Keratinocyte (primary cell): ENCODE data around the gene CHRNA7.

Experiments used
- CTCF ChIP-seq, 3 experiments: IDR thresholded peaks in 1 of 3; conservative IDR thresholded peaks in 1 of 3; optimal IDR thresholded peaks in 1 of 3; 2 replicates in 2 of 3; 3 replicates in 1 of 3; pipeline versions ENCODE3 to v1.5.1; 2011; ENCODE audit warnings: low read length in 3 of 3, mild to moderate bottlenecking in 3 of 3, moderate library complexity in 2 of 3, control low read depth in 1 of 3, inconsistent platforms in 1 of 3; ENCODE audit not compliant: insufficient read depth in 2 of 3; ENCODE audit errors: extremely low read depth in 1 of 3
- EZH2 ChIP-seq: IDR thresholded peaks from one replicate; pipeline ENCODE4 v1.6.1; 2012; ENCODE audit warnings: inconsistent platforms, mild to moderate bottlenecking, low read length, moderate library complexity

GRCh38 chr15:32218666-32219065, 188.4 kb downstream of the CHRNA7 start:
- TF ChIP-seq CTCF (optimal IDR thresholded peaks at IDR 0.05 in 1 of 3, IDR thresholded peaks at IDR 0.05 in 1 of 3, conservative IDR thresholded peaks at IDR 0.05 in 1 of 3; ENCODE audit: extremely low read depth in 1 of 3, insufficient read depth in 2 of 3, low read length in 3 of 3), result no peak
- no peak for TF ChIP-seq EZH2
